NCI-H2029 (cell line): ENCODE results near the gene LRRC42.

Experiments
- DNase-seq: peaks from one replicate; lab custom pipeline; 2025; lab: John Stamatoyannopoulos, UW

Gene LRRC42, protein sequence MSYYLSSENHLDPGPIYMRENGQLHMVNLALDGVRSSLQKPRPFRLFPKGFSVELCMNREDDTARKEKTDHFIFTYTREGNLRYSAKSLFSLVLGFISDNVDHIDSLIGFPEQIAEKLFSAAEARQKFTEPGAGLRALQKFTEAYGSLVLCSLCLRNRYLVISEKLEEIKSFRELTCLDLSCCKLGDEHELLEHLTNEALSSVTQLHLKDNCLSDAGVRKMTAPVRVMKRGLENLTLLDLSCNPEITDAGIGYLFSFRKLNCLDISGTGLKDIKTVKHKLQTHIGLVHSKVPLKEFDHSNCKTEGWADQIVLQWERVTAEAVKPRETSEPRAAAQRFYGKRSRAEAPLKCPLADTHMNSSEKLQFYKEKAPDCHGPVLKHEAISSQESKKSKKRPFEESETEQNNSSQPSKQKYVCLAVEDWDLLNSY

DNA sequence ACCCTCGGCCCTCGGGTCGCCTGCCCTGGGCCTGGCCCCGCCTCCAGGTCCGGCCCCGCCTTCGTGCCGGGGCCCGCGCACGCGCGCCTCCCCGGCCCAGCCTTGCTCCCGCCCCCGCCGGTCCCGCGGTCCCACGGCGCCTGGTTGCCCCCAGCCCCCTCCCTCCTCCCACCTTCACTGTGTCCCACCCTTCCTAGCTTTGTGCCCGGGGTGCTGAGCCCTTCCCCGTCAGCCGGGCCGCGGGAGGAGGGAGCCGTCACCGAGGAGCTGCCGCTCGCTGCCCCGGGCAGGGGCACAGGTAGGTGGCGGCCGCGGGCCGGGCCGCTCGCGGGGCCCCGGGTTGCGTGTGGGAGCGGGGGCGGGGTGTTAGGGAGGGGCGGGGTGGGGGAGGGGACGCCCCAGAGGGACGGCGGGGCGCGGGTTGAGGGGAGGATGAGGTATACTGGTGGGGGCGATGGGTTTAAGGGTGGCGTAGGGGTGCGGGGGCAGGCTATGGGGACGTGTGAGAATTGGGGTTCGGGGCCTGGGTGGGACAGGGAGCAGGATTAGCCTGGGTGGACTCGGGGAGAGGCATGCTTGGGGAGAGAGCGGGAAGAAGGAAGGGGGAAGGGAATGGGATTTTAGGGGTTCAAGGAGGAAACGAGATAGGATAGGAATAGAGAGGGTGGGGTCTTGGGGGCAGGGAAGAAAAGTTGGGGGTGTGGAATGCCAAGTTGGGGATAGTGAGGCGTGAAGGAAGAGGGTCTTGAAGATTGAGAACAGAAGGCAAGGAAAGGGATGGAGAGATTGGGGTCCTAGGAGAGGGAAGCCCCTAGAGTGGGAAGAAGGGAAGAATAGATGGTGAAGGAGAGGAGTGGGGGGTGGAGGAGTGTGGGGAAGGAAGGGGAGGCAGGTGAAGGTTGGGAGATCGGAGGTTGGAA is at the start of gene LRRC42:
Gene LRRC42 (plus strand): TSS at position 99 of the 920 bp plus-strand sequence. CDS start 5,650 bp downstream, outside the sequence.
- no peak for DNase-seq

DNA sequence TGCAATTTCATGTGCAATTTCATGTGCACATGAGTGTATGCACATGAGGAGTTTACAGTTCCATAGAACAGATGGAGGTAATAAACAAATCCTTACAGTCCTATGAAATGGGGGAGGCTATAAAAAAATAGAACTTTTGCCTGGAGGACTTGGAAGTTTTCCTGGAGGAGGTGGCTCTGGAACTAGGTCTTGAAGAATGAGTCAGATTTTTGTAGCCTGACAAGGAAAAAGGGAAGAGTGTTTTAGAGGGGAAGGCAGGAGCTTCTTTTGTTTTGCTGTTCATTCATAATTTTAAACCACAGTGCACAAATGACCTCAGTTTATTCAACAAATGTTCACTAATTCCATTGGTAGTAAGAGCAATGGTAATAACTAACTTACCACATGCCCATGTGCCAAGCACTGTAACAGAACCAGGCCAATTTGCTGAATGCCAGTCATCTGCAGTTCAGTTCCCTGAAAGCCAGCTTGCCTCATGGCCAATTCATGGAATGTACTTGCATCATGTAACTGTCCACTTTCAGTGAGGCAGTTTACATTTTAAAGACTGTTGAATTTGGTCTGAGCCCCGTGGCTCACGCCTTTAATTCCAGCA is 49.4 kb upstream of the LRRC42 start:
- DNase-seq = no peak

DNA sequence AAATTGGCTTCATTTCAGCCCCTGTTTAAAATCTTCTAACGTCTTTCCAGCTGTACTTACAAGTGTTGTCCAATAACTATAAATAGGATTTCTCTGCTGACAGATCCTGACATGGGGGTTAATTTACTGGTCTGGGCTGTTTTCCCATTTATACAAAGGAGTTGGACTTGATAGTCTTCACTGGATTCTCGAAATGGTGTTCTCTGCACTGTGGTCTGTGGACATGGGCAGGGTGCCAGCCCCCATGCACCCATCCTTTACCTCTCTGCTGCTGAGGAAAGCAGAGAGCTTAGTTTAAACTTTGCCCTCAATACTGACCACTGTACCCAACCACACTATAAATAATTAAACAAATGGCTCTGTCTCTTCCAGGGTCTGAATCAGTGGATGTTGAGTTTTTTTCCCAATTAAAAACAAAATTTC is 46.9 kb upstream of the LRRC42 start:
- DNase-seq = peak; percentile 62

DNA sequence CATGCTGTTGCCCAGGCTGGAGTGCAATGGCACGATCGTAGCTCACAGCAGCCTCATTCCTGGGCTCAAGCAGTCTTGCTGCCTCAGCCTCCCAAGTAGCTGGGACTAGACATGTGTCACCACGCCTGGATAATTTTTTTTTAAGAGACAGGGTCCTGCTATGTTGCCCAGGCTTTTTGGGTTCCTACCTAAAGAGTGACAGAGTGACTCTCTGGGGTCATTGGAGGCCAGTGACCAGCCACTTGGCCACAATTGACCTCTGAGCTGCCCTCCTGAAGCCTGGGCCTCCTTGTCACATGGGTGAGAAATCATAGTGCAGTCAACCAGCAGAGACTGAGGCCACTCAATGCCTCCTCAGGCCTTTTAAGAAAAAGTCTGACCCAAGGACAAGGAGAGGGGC is 46.4 kb upstream of the LRRC42 start:
- no peak for DNase-seq

DNA sequence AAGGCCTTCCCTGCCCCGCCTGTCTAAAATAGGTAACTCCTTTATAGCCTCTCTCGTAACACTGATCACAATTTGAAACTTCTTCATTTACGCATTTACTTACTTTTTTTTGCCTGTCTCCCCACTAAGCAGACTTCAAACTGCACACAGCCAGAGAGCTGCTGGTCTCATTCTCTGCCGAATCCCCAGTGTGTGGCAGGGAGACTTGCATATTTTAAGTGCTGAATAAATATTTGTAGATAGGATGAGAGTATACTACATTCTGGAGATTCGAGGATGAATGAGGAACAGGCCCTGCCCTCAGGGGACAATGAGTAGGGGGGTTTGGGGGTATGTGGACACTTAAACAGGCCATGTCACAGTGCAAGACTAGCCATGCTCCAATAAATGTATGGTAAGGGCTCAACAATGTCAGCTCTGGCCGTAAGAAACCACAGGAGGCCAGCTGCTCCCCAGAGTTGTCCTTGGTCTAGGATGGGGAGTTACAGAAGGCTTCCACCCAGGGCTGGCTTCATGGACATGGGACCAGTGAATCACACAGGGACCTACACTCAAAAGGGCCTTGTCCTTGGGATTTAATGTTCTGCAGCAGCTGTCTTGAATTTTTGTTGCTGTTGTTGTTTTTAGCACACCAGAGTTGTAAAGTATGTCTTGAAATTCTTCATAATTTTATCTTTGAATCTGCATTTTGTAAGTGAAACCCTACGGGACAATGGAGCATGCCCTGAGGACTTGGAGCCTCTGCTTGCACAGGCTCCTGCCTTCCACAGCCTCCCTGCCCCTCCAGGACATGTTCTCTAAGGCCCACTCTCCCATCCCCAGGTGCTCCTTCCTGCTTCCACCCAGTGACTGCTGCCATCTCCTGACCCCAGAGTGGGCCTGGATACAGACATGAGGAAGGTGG is 43.7 kb upstream of the LRRC42 start:
- DNase-seq = no peak

DNA sequence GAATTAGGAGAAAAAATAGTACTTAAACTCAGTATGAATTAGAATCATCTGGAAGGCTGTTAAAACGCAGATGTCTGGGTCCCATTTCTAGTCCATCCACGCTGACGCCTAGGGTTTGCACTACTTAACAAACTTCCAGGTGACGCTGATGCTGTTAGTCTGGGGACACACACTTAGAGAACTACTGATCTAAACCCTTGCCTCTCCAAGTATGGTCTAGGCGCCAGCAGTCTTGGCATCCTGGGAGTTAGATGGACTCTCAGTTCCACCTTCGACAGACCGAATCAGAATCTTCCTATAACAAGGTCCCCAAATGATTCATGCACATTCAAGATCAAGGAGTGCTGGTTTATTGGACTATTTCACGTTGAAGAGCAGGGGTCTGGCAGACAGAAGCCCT is 40.6 kb upstream of the LRRC42 start:
- no peak for DNase-seq

DNA sequence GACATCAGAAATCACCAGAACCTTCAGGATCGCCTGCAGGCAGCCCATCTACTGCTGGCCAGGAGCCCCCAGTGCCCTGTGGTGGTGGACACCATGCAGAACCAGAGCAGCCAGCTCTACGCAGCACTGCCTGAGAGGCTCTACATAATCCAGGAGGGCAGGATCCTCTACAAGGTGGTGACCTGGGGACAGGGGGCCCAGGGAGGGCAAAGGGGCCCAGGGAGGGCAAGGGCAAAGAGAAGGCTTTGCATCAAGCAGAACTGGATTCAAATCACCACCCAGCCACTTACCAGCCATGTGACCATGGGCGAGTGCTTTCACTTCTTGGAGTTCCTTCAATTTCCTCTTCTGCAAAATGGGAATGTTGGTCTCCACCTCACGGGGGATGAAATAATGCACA is 40.0 kb upstream of the LRRC42 start:
- DNase-seq = no peak

DNA sequence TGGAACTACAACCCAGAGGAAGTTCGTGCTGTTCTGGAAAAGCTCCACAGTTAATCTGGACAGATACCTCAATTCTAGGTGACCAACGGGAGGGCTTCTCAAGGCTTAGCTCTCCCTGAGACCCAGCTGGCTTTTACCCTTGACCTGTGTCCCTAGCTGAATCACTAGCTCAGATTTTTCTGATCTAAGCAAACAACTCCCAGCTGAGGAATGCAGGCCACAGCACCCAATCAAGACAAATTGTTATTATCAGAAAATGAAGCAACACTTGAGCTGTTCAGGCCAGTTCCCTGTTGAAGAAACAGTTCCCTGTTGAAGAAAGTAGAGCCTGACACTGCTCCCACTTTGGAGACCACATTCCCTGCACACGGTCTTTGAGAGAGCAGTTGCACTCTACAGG is 36.2 kb upstream of the LRRC42 start:
- no peak for DNase-seq

DNA sequence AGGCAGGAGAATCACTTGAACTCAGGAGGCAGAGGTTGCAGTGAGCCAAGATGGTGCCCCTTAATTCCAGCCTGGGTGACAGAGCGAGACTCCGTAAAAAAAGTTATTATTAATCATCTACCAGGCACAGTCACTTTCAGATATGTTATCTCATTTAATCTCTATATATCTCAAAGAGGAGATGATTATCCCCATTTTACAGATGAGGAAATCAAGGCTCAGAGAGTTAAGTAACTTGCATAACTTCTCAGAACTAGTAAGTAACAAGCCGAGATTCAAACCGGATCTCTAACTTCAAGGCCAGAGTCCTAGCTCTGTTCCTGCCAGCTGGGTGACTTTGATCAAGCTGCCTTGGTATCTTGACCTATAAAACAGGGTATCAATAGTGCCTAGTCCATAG is 34.7 kb upstream of the LRRC42 start:
- no peak for DNase-seq

DNA sequence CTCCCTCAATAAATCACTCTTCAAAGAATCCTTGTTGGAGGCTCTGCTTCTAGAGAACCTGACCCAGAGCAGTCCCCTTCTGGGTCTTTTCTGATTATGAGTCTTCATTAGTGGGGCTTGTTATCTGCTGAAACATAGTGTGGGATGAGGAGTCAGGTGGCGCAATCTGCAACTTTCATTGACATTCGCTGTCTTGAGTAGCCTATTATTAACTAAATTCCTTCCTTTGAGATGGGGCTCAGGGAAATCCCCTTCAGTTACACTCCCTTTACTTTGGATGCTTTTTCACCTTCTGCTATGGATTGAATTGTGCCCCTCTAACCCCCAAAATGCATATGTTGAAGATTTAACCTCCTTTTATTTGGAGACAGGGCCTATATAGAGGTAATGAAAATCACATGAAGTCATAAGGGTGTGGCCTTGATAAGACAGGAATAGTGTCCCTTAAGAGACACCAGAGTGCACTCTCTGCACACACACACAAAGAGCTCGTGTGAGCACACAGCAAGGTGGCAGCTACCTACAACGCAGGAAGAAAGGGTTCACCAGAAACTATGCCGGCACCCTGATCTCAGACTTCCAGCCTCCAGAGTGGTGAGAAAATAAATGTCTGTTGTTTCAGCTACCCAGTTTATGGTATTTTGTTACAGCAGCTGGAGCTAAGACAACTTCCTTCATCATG is 32.7 kb upstream of the LRRC42 start:
- peak; percentile 38 for DNase-seq

DNA sequence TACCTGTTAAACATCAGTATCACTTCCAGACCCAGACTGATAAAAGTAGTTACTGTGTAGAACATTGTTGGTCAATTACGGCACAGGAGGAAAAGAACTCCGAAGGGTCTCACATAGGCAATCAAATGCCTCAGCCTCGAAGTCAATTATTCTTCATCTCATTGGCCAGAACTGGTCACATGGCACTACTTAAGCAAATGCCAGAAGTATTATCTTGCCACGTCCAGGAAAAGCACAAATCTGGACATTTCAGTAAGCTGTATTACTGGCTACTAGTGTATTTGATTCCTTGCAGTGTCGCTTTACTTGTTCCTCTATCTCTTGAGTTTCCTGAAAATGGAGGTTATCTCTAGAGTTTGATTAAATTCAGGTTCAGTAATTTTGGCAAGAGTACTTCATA is 27.8 kb upstream of the LRRC42 start:
- no peak for DNase-seq

DNA sequence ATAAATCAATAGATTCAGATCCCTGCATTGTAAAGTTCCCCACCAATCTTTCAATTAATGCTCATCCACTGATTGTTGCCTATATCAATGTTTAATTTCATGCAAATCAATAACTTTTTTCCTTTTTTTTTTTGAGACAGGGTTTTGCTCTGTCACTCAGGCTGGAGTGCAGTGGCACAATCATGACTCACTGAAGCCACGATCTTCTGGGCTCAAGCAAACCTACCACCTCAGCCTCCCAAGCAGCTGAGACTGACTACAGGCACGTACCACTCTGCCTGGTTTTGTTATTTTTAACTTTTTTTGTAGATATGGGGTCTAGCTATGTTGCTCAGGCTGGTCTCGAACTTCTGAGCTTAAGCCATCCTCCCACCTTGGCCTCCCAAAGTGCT is 26.5 kb upstream of the LRRC42 start:
- DNase-seq = no peak

DNA sequence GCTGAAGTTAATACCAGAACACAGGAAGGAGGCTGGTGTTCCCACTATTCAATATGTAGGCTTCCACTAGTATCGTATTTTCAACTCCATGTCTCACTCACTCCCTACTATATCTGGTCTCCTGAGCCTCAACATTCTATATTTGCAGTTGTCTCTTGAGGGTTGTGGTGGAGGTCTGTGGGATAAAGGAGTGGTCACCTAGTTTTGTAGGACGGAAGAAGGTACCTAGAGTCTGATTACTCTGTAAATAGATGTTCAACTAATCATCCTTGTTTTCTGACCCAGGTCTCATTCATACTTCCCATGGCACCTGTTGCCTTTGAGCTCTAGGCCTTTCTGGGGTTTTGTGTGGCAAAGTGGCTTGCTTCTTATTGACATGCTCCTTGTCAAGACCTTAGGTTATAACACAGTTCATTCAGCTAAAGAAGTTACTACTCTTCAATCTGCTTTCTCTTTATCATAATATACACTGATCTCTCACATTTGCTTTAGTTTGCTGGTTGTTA is 18.7 kb upstream of the LRRC42 start:
- DNase-seq = no peak

DNA sequence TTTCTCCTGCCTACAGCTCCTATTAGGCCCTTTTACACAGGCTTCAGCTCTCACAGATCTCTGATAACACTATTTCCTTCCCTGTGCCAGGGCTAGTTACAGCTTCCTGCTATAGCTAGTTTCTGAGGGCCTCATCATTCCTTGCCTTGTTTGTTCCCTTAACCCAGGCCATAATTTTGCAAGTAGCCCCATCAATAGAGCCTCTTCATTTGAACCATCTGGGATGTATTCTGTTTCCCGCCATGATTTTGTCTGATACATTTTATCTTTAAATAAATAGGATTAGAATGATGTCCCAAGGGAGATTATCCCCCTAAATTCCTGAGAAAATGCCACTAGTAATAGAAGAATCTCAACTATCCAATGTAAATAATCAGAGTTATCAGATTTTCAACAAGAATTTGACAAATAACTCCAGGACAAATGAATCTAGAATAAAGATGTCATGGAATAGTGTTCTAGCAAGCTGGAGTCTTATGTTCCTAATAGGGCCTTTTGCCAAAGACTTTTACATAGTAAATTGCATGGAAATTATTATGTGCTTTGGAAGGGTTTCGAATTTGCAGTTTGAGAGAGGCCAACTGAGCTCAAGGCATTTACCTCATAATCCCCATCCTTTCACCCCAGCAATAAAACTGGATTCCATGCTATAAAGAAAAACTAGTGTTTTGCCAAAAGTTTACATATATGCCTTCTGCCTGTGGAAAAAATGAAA is 16.7 kb upstream of the LRRC42 start:
- no peak for DNase-seq

DNA sequence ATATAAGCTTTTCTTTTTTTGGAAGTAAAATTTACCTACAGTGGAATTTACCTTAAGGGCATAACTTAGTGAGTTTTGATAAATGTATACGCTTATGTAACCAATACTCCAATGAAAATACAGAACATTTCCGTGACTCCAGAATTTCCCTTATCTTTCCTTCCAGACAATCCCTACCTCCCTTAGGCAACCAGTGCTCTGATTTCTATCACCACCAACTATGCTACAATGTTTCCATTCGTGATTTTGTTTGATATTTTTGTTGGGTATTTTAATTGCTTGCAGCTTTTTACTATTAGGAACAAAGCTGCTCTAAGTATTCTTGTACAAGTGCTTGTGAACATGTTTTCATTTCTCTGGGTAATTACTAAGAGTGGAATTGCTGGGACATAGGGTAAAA is 15.2 kb upstream of the LRRC42 start:
- DNase-seq = no peak

DNA sequence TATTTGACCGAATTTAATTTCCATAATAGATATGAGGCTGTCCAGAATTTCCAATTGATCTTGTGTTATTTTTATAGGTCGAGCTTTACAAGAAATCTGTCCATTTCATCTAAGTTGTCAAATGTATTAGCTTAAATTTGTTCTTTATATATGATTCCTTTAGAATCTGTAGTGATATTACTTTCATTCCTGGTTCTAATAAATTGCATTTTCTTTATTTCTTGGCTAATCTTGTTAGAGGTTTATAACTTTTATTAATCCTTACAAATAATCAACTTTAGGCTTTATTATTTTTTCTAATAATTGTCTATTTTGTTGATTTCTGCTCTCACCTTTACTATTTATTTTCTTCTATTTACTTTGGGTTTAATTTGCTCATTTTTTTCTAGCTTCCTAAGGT is 14.6 kb upstream of the LRRC42 start:
- DNase-seq = no peak

DNA sequence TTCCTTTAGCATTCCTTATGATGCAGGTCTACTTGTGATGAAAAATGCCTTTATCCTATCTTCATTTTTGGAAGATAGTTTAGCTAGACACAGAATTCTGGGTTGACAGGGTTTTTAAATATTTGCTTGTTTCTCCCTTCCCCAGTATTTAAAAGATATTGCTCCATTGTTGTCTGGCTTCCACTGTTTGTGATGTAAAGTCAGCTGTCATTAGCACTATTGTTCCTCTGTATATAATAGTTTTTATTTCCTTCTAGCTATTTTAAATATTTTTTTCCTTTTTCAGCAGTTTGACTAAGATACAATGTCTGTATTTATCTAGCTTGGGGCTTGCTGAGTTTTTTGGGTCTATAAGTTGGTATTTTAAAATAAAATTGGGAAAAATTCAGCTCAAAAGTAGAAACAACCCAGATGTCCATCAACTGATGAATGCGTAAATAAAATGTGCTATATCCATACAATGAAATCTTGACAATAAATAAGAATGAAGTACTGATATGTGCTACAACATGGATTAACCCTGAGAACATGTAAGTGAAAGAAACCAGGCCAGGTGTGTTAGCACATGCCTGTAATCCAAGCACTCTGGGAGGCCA is 11.9 kb upstream of the LRRC42 start:
- no peak for DNase-seq

DNA sequence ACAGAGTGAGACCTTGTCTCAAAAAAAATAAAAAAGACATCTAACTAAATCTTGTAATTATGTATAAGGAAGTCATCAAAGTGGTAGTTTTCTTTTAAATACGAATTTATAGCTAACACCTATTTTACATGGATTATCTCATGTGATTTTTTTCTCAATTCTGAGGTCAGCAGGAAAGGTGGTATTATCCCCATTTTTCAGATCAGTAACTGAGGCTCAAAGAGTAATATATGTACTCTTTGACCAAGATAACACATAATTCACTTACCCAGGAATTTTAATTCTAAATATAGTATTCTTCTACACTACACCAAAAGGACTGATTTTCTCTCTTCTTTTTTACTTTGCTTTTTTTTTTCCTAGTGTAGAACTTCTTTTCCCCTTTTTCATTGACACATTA is 9.7 kb upstream of the LRRC42 start:
- DNase-seq = no peak

DNA sequence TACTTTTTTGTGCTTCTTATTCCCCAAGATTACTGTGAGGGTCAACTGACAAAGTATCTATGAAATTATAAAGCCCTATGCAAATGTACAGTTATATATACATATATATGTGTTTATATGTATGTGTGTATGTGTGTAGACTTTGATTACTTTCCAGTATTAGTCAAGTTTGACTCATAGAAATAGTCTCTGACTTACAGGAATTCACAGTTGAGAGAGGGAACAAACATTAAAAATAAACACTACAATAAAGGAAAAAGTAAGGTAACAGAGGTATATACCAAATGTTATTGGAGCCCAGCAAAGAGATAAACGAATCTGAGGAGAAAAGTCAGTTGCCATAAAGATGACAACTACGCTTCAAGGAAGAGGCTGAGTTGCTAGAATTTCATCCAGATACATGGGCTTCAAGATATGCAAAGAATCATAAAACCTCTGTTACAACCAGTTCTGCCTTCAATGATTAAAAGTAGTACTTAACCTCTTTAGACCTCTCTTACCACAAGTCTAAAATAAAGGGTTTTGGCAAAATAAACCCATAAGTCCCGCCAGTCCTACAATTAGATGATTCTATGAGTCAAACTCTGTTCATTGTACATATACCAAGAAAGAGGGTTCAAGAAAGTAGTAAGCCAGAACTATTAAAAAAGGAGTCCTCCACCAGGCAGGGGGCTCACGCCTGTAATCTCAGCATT is 7.9 kb upstream of the LRRC42 start:
- no peak for DNase-seq
